Esophagus (tissue), 2 donors: ENCODE measurements around the gene MYL2. TPM values are rescaled to one million over a fixed set of nuclear protein-coding genes. Genes with fewer than 3 reads are reported as not detected.

Experiments
- H3K27ac ChIP-seq, 2 donors: one replicate each; pipeline ENCODE4 v1.5.1; 2013; ENCODE audit warnings: low read depth in 2 of 2, mild to moderate bottlenecking in 2 of 2, inconsistent platforms in 1 of 2, low read length in 1 of 2, moderate library complexity in 1 of 2
- H3K27me3 ChIP-seq, 2 donors: one replicate each; pipeline ENCODE4 v1.6.1; 2013; ENCODE audit warnings: low read length in 2 of 2, control low read depth in 1 of 2, mild to moderate bottlenecking in 1 of 2; ENCODE audit not compliant: insufficient read depth in 2 of 2, control insufficient read depth in 1 of 2
- H3K36me3 ChIP-seq, 2 donors: one replicate each; pipeline ENCODE4 v1.6.1; 2013; ENCODE audit warnings: low read length in 1 of 2; ENCODE audit not compliant: control insufficient read depth in 2 of 2, insufficient read depth in 2 of 2
- H3K4me1 ChIP-seq, 2 donors: one replicate each; pipeline ENCODE4 v1.6.1; 2013; ENCODE audit warnings: low read length in 1 of 2; ENCODE audit not compliant: control insufficient read depth in 2 of 2, insufficient read depth in 2 of 2
- H3K4me3 ChIP-seq, 2 donors: one replicate each; pipeline ENCODE4 v1.5.1; 2013; ENCODE audit warnings: low read length in 2 of 2, mild to moderate bottlenecking in 2 of 2, low read depth in 1 of 2, moderate library complexity in 1 of 2
- H3K9me3 ChIP-seq, 2 donors: one replicate each; pipeline ENCODE4 v1.6.1; 2013; ENCODE audit warnings: mild to moderate bottlenecking in 2 of 2, low read depth in 1 of 2, low read length in 1 of 2, moderate library complexity in 1 of 2; ENCODE audit not compliant: control insufficient read depth in 2 of 2, insufficient read depth in 1 of 2
- WGBS, 2 donors: extraction: QIAGEN DNeasy Blood & Tissue Kit; methylation state at CpG; one replicate each; pipeline ENCODE4 v1.1.7; 2013; 5-methylcytosine and 5-hydroxymethylcytosine counted together
- polyA plus RNA-seq, 2 donors: library from polyadenylated mRNA; stranded (reverse); fragments of 200-250 nt; gene quantifications; one replicate each; pipeline ENCODE4 v1.2.3, GENCODE V29; 2013
- donor health status: healthy with polysubstance abuse.
- donor health status: Bipolar disorder and iron deficiency.

MYL2 gene
- polyA plus RNA-seq, 2 donors, result 0.92 to 4.0 TPM

- H3K27me3 ChIP-seq, result no peaks in the 10 kb centered on the region
- WGBS, 2 donors, result 57 to 59% methylated on average over 16 of the region's 16 CpGs
- no peaks in the 10 kb centered on the region for H3K4me1 ChIP-seq
- H3K27ac ChIP-seq, result no peak overlapping the region
- no peaks in the 10 kb centered on the region for H3K9me3 ChIP-seq
- no peak overlapping the region for H3K4me3 ChIP-seq
- no peaks in the 10 kb centered on the region for H3K36me3 ChIP-seq
Observed at GRCh38 chr12:110931315-110931728, 10.9 kb upstream of the MYL2 start.

- Histone ChIP-seq H3K36me3 (no peaks in the 10 kb centered on the region), H3K4me1 (no peaks in the 10 kb centered on the region), H3K27ac (no peak overlapping the region), H3K4me3 (no peak overlapping the region), H3K27me3 (no peaks in the 10 kb centered on the region), H3K9me3 (no peaks in the 10 kb centered on the region)
- WGBS, 2 donors, result 85 to 87% methylated on average over 21 of the region's 21 CpGs
Observed at GRCh38 chr12:110930348-110931314, 10.3 kb upstream of the MYL2 start.

GRCh38 chr12:110929818-110930217 lies 9.4 kb upstream of the MYL2 start:
- WGBS, 2 donors, result 83 to 97% methylated on average over 1 of the region's 1 CpG
- no peaks in the 10 kb centered on the region for H3K27me3 ChIP-seq

GRCh38 chr12:110928700-110929099 lies 8.3 kb upstream of the MYL2 start:
- WGBS, 2 donors, result 65 to 69% methylated on average over 7 of the region's 7 CpGs
- Histone ChIP-seq H3K36me3 (no peaks in the 10 kb centered on the region), H3K9me3 (no peaks in the 10 kb centered on the region), H3K27ac (no peak overlapping the region), H3K27me3 (no peaks in the 10 kb centered on the region), H3K4me3 (no peak overlapping the region), H3K4me1 (no peaks in the 10 kb centered on the region)

More at GRCh38 chr12:110929818-110930217, 9.4 kb upstream of the MYL2 start:
- no peaks in the 10 kb centered on the region for H3K9me3 ChIP-seq
- no peaks in the 10 kb centered on the region for H3K4me1 ChIP-seq
- no peak overlapping the region for H3K4me3 ChIP-seq
- H3K27ac ChIP-seq, result no peak overlapping the region
- H3K36me3 ChIP-seq, result no peaks in the 10 kb centered on the region

GRCh38 chr12:110927546-110927945 lies 7.2 kb upstream of the MYL2 start:
- 51 to 53% methylated on average over 6 of the region's 6 CpGs for WGBS, 2 donors
- Histone ChIP-seq H3K27ac (no peak overlapping the region), H3K27me3 (no peaks in the 10 kb centered on the region), H3K4me1 (no peaks in the 10 kb centered on the region), H3K4me3 (no peak overlapping the region), H3K9me3 (no peaks in the 10 kb centered on the region), H3K36me3 (no peaks in the 10 kb centered on the region)

GRCh38 chr12:110923692-110924334 lies 3.4 kb upstream of the MYL2 start:
- H3K36me3 ChIP-seq, result no peaks in the 10 kb centered on the region
- H3K4me1 ChIP-seq, result no peaks in the 10 kb centered on the region
- H3K27me3 ChIP-seq, result no peaks in the 10 kb centered on the region
- 89 to 90% methylated on average over 9 of the region's 9 CpGs for WGBS, 2 donors
- H3K27ac ChIP-seq, result no peak overlapping the region
- no peaks in the 10 kb centered on the region for H3K9me3 ChIP-seq
- H3K4me3 ChIP-seq, result no peak overlapping the region

GRCh38 chr12:110923192-110923591 lies 2.8 kb upstream of the MYL2 start:
- no peak overlapping the region for H3K27ac ChIP-seq
- H3K27me3 ChIP-seq, result no peaks in the 10 kb centered on the region
- 84 to 85% methylated on average over 4 of the region's 4 CpGs for WGBS, 2 donors
- no peaks in the 10 kb centered on the region for H3K4me1 ChIP-seq
- H3K4me3 ChIP-seq, result no peak overlapping the region
- no peaks in the 10 kb centered on the region for H3K9me3 ChIP-seq
- no peaks in the 10 kb centered on the region for H3K36me3 ChIP-seq

GRCh38 chr12:110922652-110923051 lies 2.3 kb upstream of the MYL2 start:
- Histone ChIP-seq H3K36me3 (no peaks in the 10 kb centered on the region), H3K4me1 (no peaks in the 10 kb centered on the region), H3K27me3 (no peaks in the 10 kb centered on the region), H3K9me3 (no peaks in the 10 kb centered on the region), H3K27ac (no peak overlapping the region), H3K4me3 (no peak overlapping the region)
- WGBS, 2 donors, result 71 to 76% methylated on average over 7 of the region's 7 CpGs

- Histone ChIP-seq H3K4me3 (no peak overlapping the region), H3K27ac (no peak overlapping the region), H3K27me3 (no peaks in the 10 kb centered on the region), H3K36me3 (no peaks in the 10 kb centered on the region), H3K4me1 (no peaks in the 10 kb centered on the region), H3K9me3 (no peaks in the 10 kb centered on the region)
- WGBS, 2 donors, result 68 to 72% methylated on average over 10 of the region's 10 CpGs
Observed at GRCh38 chr12:110921262-110921661, 883 bp upstream of the MYL2 start.
